Stomach (tissue), 4 donors: ENCODE results near the gene KEL.

Experiments used
- CTCF ChIP-seq, 7 experiments: fragments of 450-650 bp in 4 of 7; fragments of 200-600 bp in 3 of 7; sonication (generic) in 3 of 7; IDR thresholded peaks; one replicate each; pipeline ENCODE4 v1.5.1; 2016 to 2019; ENCODE audit warnings: antibody characterized with exemption in 7 of 7, control low read depth in 2 of 7, mild to moderate bottlenecking in 1 of 7
- POLR2A ChIP-seq, 4 donors: fragments of 450-650 bp; IDR thresholded peaks; one replicate each; pipeline ENCODE4 v1.6.1; 2016; ENCODE audit warnings: antibody characterized with exemption in 4 of 4, control low read depth in 2 of 4, mild to moderate bottlenecking in 1 of 4, moderate library complexity in 1 of 4
- POLR2AphosphoS5 ChIP-seq, 3 donors: sonication (generic); formaldehyde crosslinking; IDR thresholded peaks; one replicate each; pipeline ENCODE4 v1.6.1; 2016; ENCODE audit warnings: antibody characterized with exemption in 3 of 3

- TF ChIP-seq CTCF (IDR thresholded peaks at IDR 0.05) (no peak), POLR2A (IDR thresholded peaks at IDR 0.05) (no peak), POLR2AphosphoS5 (IDR thresholded peaks at IDR 0.05) (no peak)
Observed at GRCh38 chr7:143002898-143003297, 40.7 kb upstream of the KEL start.
